Measurements from ENCODE around the gene PRR33. TPM values are rescaled to one million over a fixed set of nuclear protein-coding genes. Genes with fewer than 3 reads are reported as not detected.

Gene PRR33
- total RNA-seq, 1 experiment from 2014 or later: not detected

DNA sequence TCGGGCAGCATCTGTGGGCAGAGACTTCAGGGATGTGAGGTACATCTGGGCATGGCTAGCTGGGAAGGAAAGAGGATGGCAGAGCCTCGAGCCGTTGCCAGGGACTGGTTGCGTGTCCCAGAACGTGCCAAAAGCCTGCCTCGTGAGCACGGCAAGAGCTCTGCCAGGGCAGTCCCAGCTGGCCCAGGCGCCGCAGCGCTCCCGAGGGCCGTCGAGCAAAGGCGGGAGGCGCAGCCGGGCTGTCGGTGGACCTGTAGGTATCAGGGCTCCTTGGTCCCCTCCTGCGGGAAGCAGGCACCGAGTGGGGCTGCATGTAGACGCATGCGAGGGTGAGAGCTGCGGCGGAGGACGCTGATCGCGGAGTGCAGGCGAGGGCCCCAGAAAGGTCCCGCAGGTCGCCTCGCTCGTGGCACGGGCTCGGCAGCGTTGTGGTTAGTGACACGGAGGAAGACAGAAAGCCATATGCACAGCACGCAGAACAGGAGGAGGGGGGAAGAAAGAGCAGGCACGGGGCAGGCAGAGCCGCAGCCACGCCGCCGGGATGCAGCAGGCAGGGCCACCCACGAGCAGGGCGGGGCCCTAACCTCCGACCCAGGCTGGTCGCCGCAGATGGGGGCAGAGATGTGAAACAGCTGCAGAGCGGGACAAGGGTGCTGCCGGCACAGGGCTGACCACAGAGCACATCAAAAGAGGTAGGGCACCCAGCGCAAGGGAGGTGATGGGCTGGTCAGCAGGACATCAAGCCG is 20.8 kb downstream of the PRR33 start:
- Histone ChIP-seq H3K9me2 (ENCODE audit: insufficient read depth) (no peaks in the 10 kb centered on the region), H2AFZ (ENCODE audit: low read depth, low read length, poor library complexity, severe bottlenecking) (no peak overlapping the region), H4K20me1 (ENCODE audit: insufficient read depth) (no peaks in the 10 kb centered on the region), H3K27ac (ENCODE audit: low read depth, low read length) (no peak overlapping the region), H3K9ac (ENCODE audit: low read length) (no peak overlapping the region), H3K4me3 (replicated peaks in 1 of 2; ENCODE audit: low read depth in 1 of 2, low read length in 2 of 2) (no peak overlapping the region), H3K79me2 (ENCODE audit: insufficient read depth, low read length) (no peaks in the 10 kb centered on the region), H3K9me3 (ENCODE audit: control insufficient read depth in 1 of 2, insufficient read depth in 1 of 2, low read depth in 1 of 2, low read length in 2 of 2) (no peaks in the 10 kb centered on the region), H3K36me3 (ENCODE audit: control insufficient read depth in 1 of 2, insufficient read depth in 2 of 2, low read length in 2 of 2) (no peaks in the 10 kb centered on the region), H3K4me1 (ENCODE audit: control insufficient read depth in 1 of 2, insufficient read depth in 2 of 2, low read length in 2 of 2) (no peaks in the 10 kb centered on the region), H3K27me3 (ENCODE audit: insufficient read depth, low read length) (no peaks in the 10 kb centered on the region), H3K4me2 (ENCODE audit: low read length) (no peak overlapping the region)
- DNase-seq (ENCODE audit: low read depth, low spot score) (no peak), ATAC-seq (no peak)
- CTCF ChIA-PET: no interaction called here
- POLR2A ChIA-PET: no interaction called here
- intact Hi-C loops (cut with micrococcal nuclease): no loop called here
- no TSS peak for BruUV-seq (replicated peaks)
- RAD21 ChIA-PET (ENCODE audit: low non-redundant PET in 1 of 2, low total read pairs in 2 of 2, uncharacterized antibody in 2 of 2, unreplicated experiment in 2 of 2): no interaction called here
- TF ChIP-seq EZH2phosphoT487 (IDR thresholded peaks at IDR 0.05; ENCODE audit: borderline replicate concordance): no peak
- TF ChIP-seq SIN3A (IDR thresholded peaks at IDR 0.05; ENCODE audit: low read depth): no peak
- no peak for TF ChIP-seq RAD21 (IDR thresholded peaks at IDR 0.05; ENCODE audit: low read depth)
- TF ChIP-seq ELF1 (IDR thresholded peaks at IDR 0.05; ENCODE audit: borderline replicate concordance, low read depth): no peak
- TF ChIP-seq FOSL1 (IDR thresholded peaks at IDR 0.05; ENCODE audit: low read depth): no peak
- no peak for TF ChIP-seq EGR1 (IDR thresholded peaks at IDR 0.05; ENCODE audit: low read depth)
- TF ChIP-seq TCF7L2 (IDR thresholded peaks at IDR 0.05; ENCODE audit: borderline replicate concordance, extremely low read depth, insufficient read depth, insufficient read length): no peak
- TF ChIP-seq, protein P1, sequence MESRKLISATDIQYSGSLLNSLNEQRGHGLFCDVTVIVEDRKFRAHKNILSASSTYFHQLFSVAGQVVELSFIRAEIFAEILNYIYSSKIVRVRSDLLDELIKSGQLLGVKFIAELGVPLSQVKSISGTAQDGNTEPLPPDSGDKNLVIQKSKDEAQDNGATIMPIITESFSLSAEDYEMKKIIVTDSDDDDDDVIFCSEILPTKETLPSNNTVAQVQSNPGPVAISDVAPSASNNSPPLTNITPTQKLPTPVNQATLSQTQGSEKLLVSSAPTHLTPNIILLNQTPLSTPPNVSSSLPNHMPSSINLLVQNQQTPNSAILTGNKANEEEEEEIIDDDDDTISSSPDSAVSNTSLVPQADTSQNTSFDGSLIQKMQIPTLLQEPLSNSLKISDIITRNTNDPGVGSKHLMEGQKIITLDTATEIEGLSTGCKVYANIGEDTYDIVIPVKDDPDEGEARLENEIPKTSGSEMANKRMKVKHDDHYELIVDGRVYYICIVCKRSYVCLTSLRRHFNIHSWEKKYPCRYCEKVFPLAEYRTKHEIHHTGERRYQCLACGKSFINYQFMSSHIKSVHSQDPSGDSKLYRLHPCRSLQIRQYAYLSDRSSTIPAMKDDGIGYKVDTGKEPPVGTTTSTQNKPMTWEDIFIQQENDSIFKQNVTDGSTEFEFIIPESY (IDR thresholded peaks at IDR 0.05; ENCODE audit: extremely low read depth, insufficient replicate concordance, low read length): no peak
- no peak for TF ChIP-seq ZNF274 (IDR thresholded peaks at IDR 0.05; ENCODE audit: low read depth, low read length)
- TF ChIP-seq, protein P2, sequence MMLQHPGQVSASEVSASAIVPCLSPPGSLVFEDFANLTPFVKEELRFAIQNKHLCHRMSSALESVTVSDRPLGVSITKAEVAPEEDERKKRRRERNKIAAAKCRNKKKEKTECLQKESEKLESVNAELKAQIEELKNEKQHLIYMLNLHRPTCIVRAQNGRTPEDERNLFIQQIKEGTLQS (IDR thresholded peaks at IDR 0.05): no peak
- TF ChIP-seq YY1 (IDR thresholded peaks at IDR 0.05; ENCODE audit: extremely low read depth, insufficient replicate concordance, low read depth, low read length): no peak
- no peak for TF ChIP-seq CBX3 (IDR thresholded peaks at IDR 0.05; ENCODE audit: low read depth)
- no peak for TF ChIP-seq POLR2AphosphoS5 (IDR thresholded peaks at IDR 0.05; ENCODE audit: low read depth, low read length)
- no peak for TF ChIP-seq JUND (IDR thresholded peaks at IDR 0.05)
- TF ChIP-seq, protein P3, sequence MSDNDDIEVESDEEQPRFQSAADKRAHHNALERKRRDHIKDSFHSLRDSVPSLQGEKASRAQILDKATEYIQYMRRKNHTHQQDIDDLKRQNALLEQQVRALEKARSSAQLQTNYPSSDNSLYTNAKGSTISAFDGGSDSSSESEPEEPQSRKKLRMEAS (IDR thresholded peaks at IDR 0.05): no peak
- TF ChIP-seq CEBPB (IDR thresholded peaks at IDR 0.05; ENCODE audit: low read depth): no peak
- TF ChIP-seq, protein P4, sequence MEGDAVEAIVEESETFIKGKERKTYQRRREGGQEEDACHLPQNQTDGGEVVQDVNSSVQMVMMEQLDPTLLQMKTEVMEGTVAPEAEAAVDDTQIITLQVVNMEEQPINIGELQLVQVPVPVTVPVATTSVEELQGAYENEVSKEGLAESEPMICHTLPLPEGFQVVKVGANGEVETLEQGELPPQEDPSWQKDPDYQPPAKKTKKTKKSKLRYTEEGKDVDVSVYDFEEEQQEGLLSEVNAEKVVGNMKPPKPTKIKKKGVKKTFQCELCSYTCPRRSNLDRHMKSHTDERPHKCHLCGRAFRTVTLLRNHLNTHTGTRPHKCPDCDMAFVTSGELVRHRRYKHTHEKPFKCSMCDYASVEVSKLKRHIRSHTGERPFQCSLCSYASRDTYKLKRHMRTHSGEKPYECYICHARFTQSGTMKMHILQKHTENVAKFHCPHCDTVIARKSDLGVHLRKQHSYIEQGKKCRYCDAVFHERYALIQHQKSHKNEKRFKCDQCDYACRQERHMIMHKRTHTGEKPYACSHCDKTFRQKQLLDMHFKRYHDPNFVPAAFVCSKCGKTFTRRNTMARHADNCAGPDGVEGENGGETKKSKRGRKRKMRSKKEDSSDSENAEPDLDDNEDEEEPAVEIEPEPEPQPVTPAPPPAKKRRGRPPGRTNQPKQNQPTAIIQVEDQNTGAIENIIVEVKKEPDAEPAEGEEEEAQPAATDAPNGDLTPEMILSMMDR (IDR thresholded peaks at IDR 0.05 in 2 of 3, conservative IDR thresholded peaks at IDR 0.05 in 1 of 3; ENCODE audit: borderline replicate concordance in 1 of 3, insufficient read depth in 1 of 3, low read depth in 2 of 3, low read length in 2 of 3): no peak
- TF ChIP-seq POLR2A (IDR thresholded peaks at IDR 0.05; ENCODE audit: borderline replicate concordance, extremely low read depth, insufficient read depth, insufficient read length): no peak
